ENCODE measurements around the gene NXPE4.

NXPE4 gene

DNA sequence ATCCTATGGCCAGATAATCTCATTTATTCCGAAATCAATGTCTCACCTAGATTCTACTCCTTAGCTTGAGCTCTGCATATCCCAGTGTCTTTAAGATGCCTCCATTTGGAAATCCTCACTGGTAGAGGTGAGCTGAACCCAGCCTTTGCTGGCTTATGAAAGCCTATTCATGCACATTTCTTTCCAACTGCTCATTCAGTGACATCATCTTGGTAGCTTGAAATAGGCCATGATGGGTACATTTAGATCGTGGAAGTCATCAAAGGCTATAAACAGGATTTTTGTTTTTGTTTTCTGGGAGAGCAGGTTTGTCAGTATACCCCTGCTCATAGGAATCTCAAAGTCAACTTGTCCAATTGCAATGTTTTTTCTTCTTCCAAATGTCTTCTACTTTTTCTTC, 41.9 kb downstream of the NXPE4 start:
- TF ChIP-seq EZH2phosphoT487 (IDR thresholded peaks at IDR 0.05; ENCODE audit: low read length) (no peak), EZH2 (optimal IDR thresholded peaks at IDR 0.05; ENCODE audit: low read depth, low read length) (no peak)
- TF ChIP-seq, protein P1, sequence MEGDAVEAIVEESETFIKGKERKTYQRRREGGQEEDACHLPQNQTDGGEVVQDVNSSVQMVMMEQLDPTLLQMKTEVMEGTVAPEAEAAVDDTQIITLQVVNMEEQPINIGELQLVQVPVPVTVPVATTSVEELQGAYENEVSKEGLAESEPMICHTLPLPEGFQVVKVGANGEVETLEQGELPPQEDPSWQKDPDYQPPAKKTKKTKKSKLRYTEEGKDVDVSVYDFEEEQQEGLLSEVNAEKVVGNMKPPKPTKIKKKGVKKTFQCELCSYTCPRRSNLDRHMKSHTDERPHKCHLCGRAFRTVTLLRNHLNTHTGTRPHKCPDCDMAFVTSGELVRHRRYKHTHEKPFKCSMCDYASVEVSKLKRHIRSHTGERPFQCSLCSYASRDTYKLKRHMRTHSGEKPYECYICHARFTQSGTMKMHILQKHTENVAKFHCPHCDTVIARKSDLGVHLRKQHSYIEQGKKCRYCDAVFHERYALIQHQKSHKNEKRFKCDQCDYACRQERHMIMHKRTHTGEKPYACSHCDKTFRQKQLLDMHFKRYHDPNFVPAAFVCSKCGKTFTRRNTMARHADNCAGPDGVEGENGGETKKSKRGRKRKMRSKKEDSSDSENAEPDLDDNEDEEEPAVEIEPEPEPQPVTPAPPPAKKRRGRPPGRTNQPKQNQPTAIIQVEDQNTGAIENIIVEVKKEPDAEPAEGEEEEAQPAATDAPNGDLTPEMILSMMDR (IDR thresholded peaks at IDR 0.05; ENCODE audit: low read length): no peak
- H3K4me2 ChIP-seq (ENCODE audit: low read depth, low read length): no peak overlapping the region
- H2AFZ ChIP-seq (ENCODE audit: low read length): no peak overlapping the region
- no peaks in the 10 kb centered on the region for H3K9me2 ChIP-seq (replicated peaks; ENCODE audit: insufficient read depth, low read length)
- H3K9ac ChIP-seq (ENCODE audit: low read length): no peak overlapping the region
- no peaks in the 10 kb centered on the region for H3K4me1 ChIP-seq (ENCODE audit: low read length)
- H3K36me3 ChIP-seq (replicated peaks; ENCODE audit: insufficient read depth, low read length): no peaks in the 10 kb centered on the region
- no peak for DNase-seq
- H3K9me3 ChIP-seq (replicated peaks; ENCODE audit: insufficient read depth, low read length): no peaks in the 10 kb centered on the region
- H3K27me3 ChIP-seq (replicated peaks; ENCODE audit: insufficient read depth, low read length): no peaks in the 10 kb centered on the region
- H3K27ac ChIP-seq (ENCODE audit: low read length): no peak overlapping the region
- no peaks in the 10 kb centered on the region for H3K79me2 ChIP-seq (ENCODE audit: low read length)
- no peak overlapping the region for H3K4me3 ChIP-seq (ENCODE audit: low read length)
- H3F3A ChIP-seq (ENCODE audit: insufficient read depth, low read length): no peaks in the 10 kb centered on the region
- H4K20me1 ChIP-seq (ENCODE audit: insufficient read depth, low read length): no peaks in the 10 kb centered on the region

DNA sequence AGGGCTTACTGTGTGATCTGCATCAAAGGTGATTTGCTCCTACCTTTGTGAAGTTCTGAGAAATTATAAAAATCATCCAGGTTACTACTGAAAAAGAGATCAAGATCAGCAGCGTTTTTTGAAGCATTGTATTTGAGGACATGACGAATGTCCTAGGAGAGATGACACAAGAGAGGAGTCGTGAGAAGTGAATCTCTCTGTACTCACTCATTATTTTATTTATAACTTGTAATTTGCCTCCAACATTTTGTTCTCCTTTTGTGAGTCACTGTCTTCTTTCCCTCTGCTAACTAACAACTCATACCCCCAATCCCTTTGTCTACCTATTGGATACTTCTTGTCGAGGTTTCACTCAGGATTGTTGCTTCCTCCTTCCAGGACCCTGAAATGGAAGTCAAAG, 44.5 kb downstream of the NXPE4 start:
- H3F3A ChIP-seq (ENCODE audit: insufficient read depth, low read length): no peaks in the 10 kb centered on the region
- DNase-seq: no peak
- H2AFZ ChIP-seq (ENCODE audit: low read length): no peak overlapping the region
- H3K36me3 ChIP-seq (replicated peaks; ENCODE audit: insufficient read depth, low read length): no peaks in the 10 kb centered on the region
- H3K9me2 ChIP-seq (replicated peaks; ENCODE audit: insufficient read depth, low read length): no peaks in the 10 kb centered on the region
- H3K9ac ChIP-seq (ENCODE audit: low read length): no peak overlapping the region
- TF ChIP-seq EZH2phosphoT487 (IDR thresholded peaks at IDR 0.05; ENCODE audit: low read length): no peak
- TF ChIP-seq EZH2 (optimal IDR thresholded peaks at IDR 0.05; ENCODE audit: low read depth, low read length): no peak
- TF ChIP-seq, protein P1 (IDR thresholded peaks at IDR 0.05; ENCODE audit: low read length): no peak
- H3K27ac ChIP-seq (ENCODE audit: low read length): no peak overlapping the region
- no peak overlapping the region for H3K4me3 ChIP-seq (ENCODE audit: low read length)
- no peaks in the 10 kb centered on the region for H3K27me3 ChIP-seq (replicated peaks; ENCODE audit: insufficient read depth, low read length)
- H4K20me1 ChIP-seq (ENCODE audit: insufficient read depth, low read length): no peaks in the 10 kb centered on the region
- H3K79me2 ChIP-seq (ENCODE audit: low read length): no peaks in the 10 kb centered on the region
- no peaks in the 10 kb centered on the region for H3K9me3 ChIP-seq (replicated peaks; ENCODE audit: insufficient read depth, low read length)
- H3K4me1 ChIP-seq (ENCODE audit: low read length): no peaks in the 10 kb centered on the region
- H3K4me2 ChIP-seq (ENCODE audit: low read depth, low read length): no peak overlapping the region

- H3K4me2 ChIP-seq (ENCODE audit: low read depth, low read length): no peak overlapping the region
- TF ChIP-seq, protein P1 (IDR thresholded peaks at IDR 0.05; ENCODE audit: low read length): no peak
- TF ChIP-seq EZH2 (optimal IDR thresholded peaks at IDR 0.05; ENCODE audit: low read depth, low read length): no peak
- TF ChIP-seq EZH2phosphoT487 (IDR thresholded peaks at IDR 0.05; ENCODE audit: low read length): no peak
- no peaks in the 10 kb centered on the region for H4K20me1 ChIP-seq (ENCODE audit: insufficient read depth, low read length)
- H2AFZ ChIP-seq (ENCODE audit: low read length): no peak overlapping the region
- peaks cover 14% of the 10 kb centered on the region; the same call in 1 of the 2 replicates for H3K4me1 ChIP-seq (ENCODE audit: low read length)
- H3K9me2 ChIP-seq (replicated peaks; ENCODE audit: insufficient read depth, low read length): no peaks in the 10 kb centered on the region
- H3K36me3 ChIP-seq (replicated peaks; ENCODE audit: insufficient read depth, low read length): no peaks in the 10 kb centered on the region
- H3K9ac ChIP-seq (ENCODE audit: low read length): no peak overlapping the region
- H3K27me3 ChIP-seq (replicated peaks; ENCODE audit: insufficient read depth, low read length): no peaks in the 10 kb centered on the region
- no peaks in the 10 kb centered on the region for H3F3A ChIP-seq (ENCODE audit: insufficient read depth, low read length)
- H3K4me3 ChIP-seq (ENCODE audit: low read length): no peak overlapping the region
- DNase-seq: no peak
- no peaks in the 10 kb centered on the region for H3K9me3 ChIP-seq (replicated peaks; ENCODE audit: insufficient read depth, low read length)
- H3K27ac ChIP-seq (ENCODE audit: low read length): no peak overlapping the region
- H3K79me2 ChIP-seq (ENCODE audit: low read length): no peaks in the 10 kb centered on the region
These were observed 69.9 kb downstream of the NXPE4 start for GRCh38 chr11:114525682-114526081.
